ENCODE data around the gene ELP1. TPM values are rescaled to one million over a fixed set of nuclear protein-coding genes. Genes with fewer than 3 reads are reported as not detected.
"Not testable (repeated sequence)": the region's sequence is repeated elsewhere in the genome, so short reads cannot be mapped to it uniquely, and the experiment has no call there.

ELP1 gene
- total RNA-seq, 1 donor from 2014 or later: 8.8 TPM

DNA sequence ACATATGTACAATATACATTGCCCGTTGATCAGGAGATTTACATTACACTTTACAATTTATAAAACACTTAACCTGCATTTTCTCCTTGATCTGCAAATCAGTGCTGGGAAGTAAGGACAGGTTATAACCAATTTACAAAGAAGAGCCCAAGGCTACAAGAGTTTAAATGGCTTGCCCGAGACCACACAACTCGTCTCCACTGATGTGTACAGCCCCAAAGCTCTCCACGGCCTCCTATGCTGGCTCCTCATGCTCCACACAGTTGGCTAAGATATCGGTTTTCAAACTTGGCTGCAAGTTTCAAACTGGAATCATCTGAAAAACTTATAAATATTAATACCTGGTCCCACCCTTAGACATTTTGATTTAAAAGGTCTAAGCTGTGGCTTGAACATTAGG, 88.4 kb downstream of the ELP1 start:
- intact Hi-C loops (cut with DNase I): no loop called here
- H3K9me3 ChIP-seq: no peaks in the 10 kb centered on the region
- no peak overlapping the region for H3K27ac ChIP-seq
- H3K27me3 ChIP-seq: no peaks in the 10 kb centered on the region
- no peak for DNase-seq (ENCODE audit: low spot score in 2 of 2)
- TF ChIP-seq, protein P1, sequence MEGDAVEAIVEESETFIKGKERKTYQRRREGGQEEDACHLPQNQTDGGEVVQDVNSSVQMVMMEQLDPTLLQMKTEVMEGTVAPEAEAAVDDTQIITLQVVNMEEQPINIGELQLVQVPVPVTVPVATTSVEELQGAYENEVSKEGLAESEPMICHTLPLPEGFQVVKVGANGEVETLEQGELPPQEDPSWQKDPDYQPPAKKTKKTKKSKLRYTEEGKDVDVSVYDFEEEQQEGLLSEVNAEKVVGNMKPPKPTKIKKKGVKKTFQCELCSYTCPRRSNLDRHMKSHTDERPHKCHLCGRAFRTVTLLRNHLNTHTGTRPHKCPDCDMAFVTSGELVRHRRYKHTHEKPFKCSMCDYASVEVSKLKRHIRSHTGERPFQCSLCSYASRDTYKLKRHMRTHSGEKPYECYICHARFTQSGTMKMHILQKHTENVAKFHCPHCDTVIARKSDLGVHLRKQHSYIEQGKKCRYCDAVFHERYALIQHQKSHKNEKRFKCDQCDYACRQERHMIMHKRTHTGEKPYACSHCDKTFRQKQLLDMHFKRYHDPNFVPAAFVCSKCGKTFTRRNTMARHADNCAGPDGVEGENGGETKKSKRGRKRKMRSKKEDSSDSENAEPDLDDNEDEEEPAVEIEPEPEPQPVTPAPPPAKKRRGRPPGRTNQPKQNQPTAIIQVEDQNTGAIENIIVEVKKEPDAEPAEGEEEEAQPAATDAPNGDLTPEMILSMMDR (IDR thresholded peaks at IDR 0.05): no peak
- no peaks in the 10 kb centered on the region for H3K36me3 ChIP-seq
- no peak overlapping the region for H3K4me3 ChIP-seq
- H3K4me1 ChIP-seq: no peaks in the 10 kb centered on the region

DNA sequence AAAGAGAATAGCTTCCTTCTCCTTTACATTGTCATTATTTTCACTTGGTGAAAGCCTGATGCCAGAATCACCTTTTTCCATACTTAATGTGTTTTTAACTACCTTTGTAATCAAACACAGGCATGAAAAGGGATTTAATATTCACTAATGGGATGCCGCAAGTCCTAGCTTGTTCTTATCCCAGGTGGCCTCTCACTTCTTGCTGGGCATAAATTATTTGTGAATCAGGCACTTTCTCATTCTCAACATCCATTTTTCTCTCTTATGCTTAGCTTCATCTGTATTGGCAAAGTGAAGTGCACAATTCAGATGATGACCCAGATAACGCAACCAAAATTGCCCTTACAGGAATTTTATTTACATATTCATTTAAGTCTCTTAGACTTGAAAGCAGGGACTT, 89.1 kb downstream of the ELP1 start:
- TF ChIP-seq, protein P1 (IDR thresholded peaks at IDR 0.05): no peak
- intact Hi-C loops (cut with DNase I): no loop called here
- Histone ChIP-seq H3K4me1 (no peaks in the 10 kb centered on the region), H3K4me3 (no peak overlapping the region), H3K36me3 (no peaks in the 10 kb centered on the region), H3K27me3 (no peaks in the 10 kb centered on the region), H3K27ac (no peak overlapping the region), H3K9me3 (no peaks in the 10 kb centered on the region)
- DNase-seq (ENCODE audit: low spot score in 2 of 2): no peak

DNA sequence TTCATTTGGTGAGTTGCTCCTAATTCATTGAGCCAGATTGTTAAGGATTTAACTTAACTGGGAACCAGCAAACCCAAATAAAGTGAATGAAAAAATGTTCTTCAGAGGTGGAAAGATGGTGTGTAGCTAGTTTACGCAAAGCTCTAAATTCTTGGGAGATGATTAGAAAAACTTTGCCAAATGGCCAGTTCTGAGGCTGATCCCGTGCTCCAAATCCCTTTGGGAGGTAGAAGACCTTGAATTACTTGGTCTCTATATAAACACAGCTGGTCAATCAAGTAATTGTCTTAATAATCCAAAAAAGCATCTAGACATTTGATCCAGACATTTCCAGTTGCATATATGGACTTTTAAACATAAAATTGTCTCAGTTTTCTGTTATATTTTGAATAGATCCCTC, 89.5 kb downstream of the ELP1 start:
- Histone ChIP-seq H3K27me3 (no peaks in the 10 kb centered on the region), H3K36me3 (no peaks in the 10 kb centered on the region), H3K4me3 (no peak overlapping the region), H3K4me1 (no peaks in the 10 kb centered on the region), H3K27ac (no peak overlapping the region), H3K9me3 (no peaks in the 10 kb centered on the region)
- no peak for DNase-seq (ENCODE audit: low spot score in 2 of 2)
- intact Hi-C loops (cut with DNase I): no loop called here
- TF ChIP-seq, protein P1 (IDR thresholded peaks at IDR 0.05): no peak

DNA sequence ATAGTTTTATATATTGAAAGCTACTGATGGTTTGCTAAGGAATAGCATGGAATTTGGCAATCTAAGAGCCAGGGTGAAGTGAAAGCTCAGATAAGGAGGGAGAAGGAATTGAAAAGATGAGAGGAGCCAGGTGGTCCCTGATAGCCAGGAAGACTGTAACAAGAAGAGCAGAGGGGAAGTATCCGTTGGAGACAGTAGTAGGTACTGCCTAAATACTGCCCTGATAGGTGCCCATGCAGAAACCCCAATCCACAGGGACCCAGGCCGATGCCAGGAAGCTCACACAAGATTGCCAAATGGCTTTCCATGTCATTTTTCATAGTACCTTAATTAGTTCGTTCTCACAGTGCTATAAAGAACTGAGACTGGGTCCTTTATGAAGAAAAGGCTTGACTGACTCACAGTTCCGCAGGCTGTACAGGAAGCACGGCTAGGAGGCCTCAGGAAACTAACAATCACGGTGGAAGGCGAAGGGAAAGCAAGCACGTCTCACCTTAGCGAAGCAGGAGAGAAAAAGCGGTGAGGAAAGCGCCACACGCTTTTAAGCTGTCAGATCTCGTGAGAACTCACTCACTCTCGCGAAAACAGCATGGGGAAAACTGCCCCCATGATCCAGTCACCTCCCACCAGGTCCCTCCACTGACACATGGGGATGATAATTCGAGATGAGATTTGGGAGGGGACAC, 91.2 kb downstream of the ELP1 start:
- no peaks in the 10 kb centered on the region for H3K27me3 ChIP-seq
- DNase-seq (ENCODE audit: low spot score in 2 of 2): no peak
- no peaks in the 10 kb centered on the region for H3K4me1 ChIP-seq
- TF ChIP-seq, protein P1 (IDR thresholded peaks at IDR 0.05): no peak
- no peaks in the 10 kb centered on the region for H3K36me3 ChIP-seq
- H3K4me3 ChIP-seq: no peak overlapping the region
- H3K27ac ChIP-seq: no peak overlapping the region
- intact Hi-C loops (cut with DNase I): no loop called here
- no peaks in the 10 kb centered on the region for H3K9me3 ChIP-seq

DNA sequence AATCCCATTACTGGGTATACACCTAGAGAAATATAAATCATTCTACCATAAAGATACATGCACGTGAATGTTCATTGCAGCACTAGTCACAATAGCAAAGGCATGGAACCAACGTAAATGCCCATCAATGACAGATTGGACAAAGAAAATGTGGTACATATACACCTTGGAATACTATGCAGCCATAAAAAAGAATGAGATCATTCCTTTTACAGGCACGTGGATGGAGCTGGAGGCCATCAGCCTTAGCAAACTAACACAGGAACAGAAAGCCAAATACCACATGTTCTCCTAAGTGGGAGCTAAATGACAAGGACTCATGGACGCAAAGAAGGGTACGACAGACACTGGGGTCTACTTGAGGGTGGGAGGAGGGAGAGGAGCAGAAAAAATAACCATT, 94.4 kb downstream of the ELP1 start:
- H3K27ac ChIP-seq; DNase-seq (ENCODE audit: low spot score in 2 of 2); H3K27me3 ChIP-seq; H3K36me3 ChIP-seq; intact Hi-C loops (cut with DNase I); H3K4me3 ChIP-seq; H3K4me1 ChIP-seq; H3K9me3 ChIP-seq: not testable (repeated sequence)

DNA sequence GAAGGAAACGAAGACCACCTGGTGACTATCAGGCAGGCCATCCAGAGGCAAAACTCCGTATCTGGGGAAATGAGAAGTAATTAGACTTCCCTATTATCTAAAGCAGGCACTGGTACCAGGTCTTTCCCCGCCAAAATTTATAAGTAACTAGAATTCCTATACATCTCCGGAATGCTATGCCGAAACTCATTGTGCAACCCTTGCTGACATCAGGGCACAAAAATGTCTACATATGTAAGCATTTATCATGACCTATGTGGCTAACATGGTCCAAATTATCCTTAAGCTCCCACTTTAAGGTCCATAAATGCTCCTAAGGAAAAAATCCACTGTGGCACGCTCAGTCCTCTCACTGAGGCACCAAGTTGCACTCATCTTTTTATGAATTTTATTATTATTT, 95.9 kb downstream of the ELP1 start:
- H3K4me1 ChIP-seq: no peaks in the 10 kb centered on the region
- intact Hi-C loops (cut with DNase I): no loop called here

More for the DNA sequence above, 95.9 kb downstream of the ELP1 start:
- no peaks in the 10 kb centered on the region for H3K27me3 ChIP-seq
- no peak for DNase-seq (ENCODE audit: low spot score in 2 of 2)
- no peaks in the 10 kb centered on the region for H3K9me3 ChIP-seq
- H3K4me3 ChIP-seq: no peak overlapping the region
- TF ChIP-seq, protein P1 (IDR thresholded peaks at IDR 0.05): no peak
- no peak overlapping the region for H3K27ac ChIP-seq
- no peaks in the 10 kb centered on the region for H3K36me3 ChIP-seq

Data from ascending aorta (tissue), 2 donors.